Common myeloid progenitor, CD34-positive (primary cell): ENCODE results near the gene GPAM.
"Not testable (repeated sequence)": the region's sequence is repeated elsewhere in the genome, so short reads cannot be mapped to it uniquely, and the experiment has no call there.

ENCODE experiments used
- CTCF ChIA-PET: fragments of 350-600 bp; sonication (Branson Sonifier 250); formaldehyde crosslinking; loops from one replicate; lab custom pipeline; 2021; ENCODE audit warnings: antibody characterized with exemption; lab: Charles Lee
- POLR2A ChIA-PET: fragments of 350-600 bp; sonication (Branson Sonifier 250); formaldehyde crosslinking; loops from one replicate; lab custom pipeline; 2021; ENCODE audit warnings: antibody characterized with exemption; lab: Charles Lee
- DNase-seq, 3 donors: peaks; one replicate each; pipeline versions ENCODE4 v3.0.0 to v3.0.0-alpha.2; 2013
- H3K27ac ChIP-seq, 2 experiments: 1 replicate in 1 of 2; 2 replicates in 1 of 2; pipeline ENCODE4 v1.7.0; 2013; ENCODE audit warnings: inconsistent platforms in 2 of 2, low read length in 2 of 2, mild to moderate bottlenecking in 2 of 2, low read depth in 1 of 2, moderate library complexity in 1 of 2; ENCODE audit not compliant: severe bottlenecking in 2 of 2, insufficient read depth in 1 of 2, poor library complexity in 1 of 2
- H3K27me3 ChIP-seq, 5 experiments: replicated peaks in 2 of 5; 1 replicate in 3 of 5; 2 replicates in 2 of 5; pipeline versions ENCODE4 v1.6.1 to v1.7.0; 2013; ENCODE audit warnings: low read length in 4 of 5, mild to moderate bottlenecking in 2 of 5, moderate library complexity in 2 of 5, inconsistent platforms in 1 of 5; ENCODE audit not compliant: insufficient read depth in 5 of 5, control insufficient read depth in 4 of 5
- H3K36me3 ChIP-seq, 4 experiments: 1 replicate in 2 of 4; 2 replicates in 2 of 4; pipeline versions ENCODE4 v1.6.1 to v1.7.0; 2013; ENCODE audit warnings: low read length in 3 of 4, control low read depth in 1 of 4, mild to moderate bottlenecking in 1 of 4; ENCODE audit not compliant: control insufficient read depth in 4 of 4, insufficient read depth in 4 of 4
- H3K4me1 ChIP-seq, 4 experiments: 1 replicate in 3 of 4; 2 replicates in 1 of 4; pipeline versions ENCODE4 v1.6.1 to v1.7.1; 2013; ENCODE audit warnings: low read length in 3 of 4, mild to moderate bottlenecking in 3 of 4, control low read depth in 1 of 4, inconsistent platforms in 1 of 4, moderate library complexity in 1 of 4; ENCODE audit not compliant: control insufficient read depth in 4 of 4, insufficient read depth in 4 of 4; ENCODE audit errors: control extremely low read depth in 1 of 4
- H3K4me3 ChIP-seq, 7 experiments: 1 replicate in 4 of 7; 2 replicates in 3 of 7; pipeline versions ENCODE4 v1.5.1 to v1.7.0; 2013; ENCODE audit warnings: mild to moderate bottlenecking in 7 of 7, low read length in 6 of 7, moderate library complexity in 6 of 7, inconsistent platforms in 2 of 7, low read depth in 2 of 7, control low read depth in 1 of 7; ENCODE audit not compliant: insufficient read depth in 4 of 7, control insufficient read depth in 1 of 7; ENCODE audit errors: extremely low read depth in 1 of 7
- H3K9me3 ChIP-seq, 5 experiments: 1 replicate in 4 of 5; 2 replicates in 1 of 5; pipeline versions ENCODE4 v1.6.1 to v1.7.1; 2013; ENCODE audit warnings: low read length in 4 of 5, mild to moderate bottlenecking in 2 of 5, inconsistent platforms in 1 of 5, low read depth in 1 of 5, moderate library complexity in 1 of 5; ENCODE audit not compliant: control insufficient read depth in 4 of 5, insufficient read depth in 2 of 5; ENCODE audit errors: control extremely low read depth in 1 of 5
- WGBS: methylation state at CpG from one replicate; pipeline ENCODE4 v1.1.5; 2013; ENCODE audit not compliant: insufficient coverage; 5-methylcytosine and 5-hydroxymethylcytosine counted together

Gene GPAM

GRCh38 chr10:112124866-112125265 is 58.7 kb downstream of the GPAM start:
- WGBS: 100% methylated on average over 2 of the region's 3 CpGs
- no peak overlapping the region for H3K4me3 ChIP-seq
- no peak for DNase-seq
- H3K27ac ChIP-seq: no peak overlapping the region
- ChIA-PET CTCF (interaction anchor here (10.5 kb wide), 1 partner anchor 14 kb away, joined by 76 read pairs; no protein-coding TSS in a partner anchor), POLR2A (no interaction called here)
- H3K27me3 ChIP-seq: peaks cover 0 to 2% (median 0%) of the 10 kb centered on the region in 5 experiments
- H3K36me3 ChIP-seq: no peaks in the 10 kb centered on the region
- H3K4me1 ChIP-seq: no peaks in the 10 kb centered on the region
- H3K9me3 ChIP-seq: no peaks in the 10 kb centered on the region

GRCh38 chr10:112122827-112123226 is 60.7 kb downstream of the GPAM start:
- no peaks in the 10 kb centered on the region for H3K4me1 ChIP-seq
- ChIA-PET POLR2A (no interaction called here), CTCF (interaction anchor here (10.5 kb wide), 1 partner anchor 16 kb away, joined by 76 read pairs; no protein-coding TSS in a partner anchor)
- H3K4me3 ChIP-seq: no peak overlapping the region
- no peaks in the 10 kb centered on the region for H3K36me3 ChIP-seq
- no peak overlapping the region for H3K27ac ChIP-seq
- peaks cover 0 to 5% (median 0%) of the 10 kb centered on the region in 5 experiments for H3K27me3 ChIP-seq
- DNase-seq: no peak
- H3K9me3 ChIP-seq: no peaks in the 10 kb centered on the region
- no CpG with 5 or more reads among the region's 4 CpGs for WGBS

- CTCF ChIA-PET: interaction anchor here (1.2 to 3.0 kb wide), 2 partner anchors 14 to 17 kb away, joined by 3 to 15 read pairs; no protein-coding TSS in a partner anchor
- DNase-seq: no peak
- Histone ChIP-seq H3K27me3 (peaks cover 0 to 3% (median 0%) of the 10 kb centered on the region in 5 experiments), H3K27ac (no peak overlapping the region), H3K4me1 (no peaks in the 10 kb centered on the region), H3K36me3 (no peaks in the 10 kb centered on the region), H3K4me3 (no peak overlapping the region), H3K9me3 (no peaks in the 10 kb centered on the region)
- POLR2A ChIA-PET: no interaction called here
- WGBS: 100% methylated on average over 4 of the region's 4 CpGs
These were observed 63.1 kb downstream of the GPAM start for GRCh38 chr10:112120491-112120890.

GRCh38 chr10:112115781-112116385 is 67.7 kb downstream of the GPAM start:
- ChIA-PET POLR2A (no interaction called here), CTCF (interaction anchor here (0.9 to 3.1 kb wide), 6 partner anchors 15 to 206 kb away, joined by 3 to 24 read pairs (median 4); no protein-coding TSS in a partner anchor)
- Histone ChIP-seq H3K9me3 (no peaks in the 10 kb centered on the region), H3K36me3 (no peaks in the 10 kb centered on the region), H3K4me3 (no peak overlapping the region), H3K27me3 (peaks cover 0 to 3% (median 0%) of the 10 kb centered on the region in 5 experiments), H3K4me1 (no peaks in the 10 kb centered on the region), H3K27ac (no peak overlapping the region)
- DNase-seq: peak; percentile 15 to 52 (median 40)
- 70% methylated on average over 11 of the region's 12 CpGs for WGBS

GRCh38 chr10:112109779-112110178 is 73.8 kb downstream of the GPAM start:
- H3K36me3 ChIP-seq, H3K4me1 ChIP-seq, H3K4me3 ChIP-seq, H3K9me3 ChIP-seq, H3K27ac ChIP-seq, H3K27me3 ChIP-seq, CTCF ChIA-PET, POLR2A ChIA-PET, DNase-seq: not testable (repeated sequence)
- no CpG with 5 or more reads among the region's 2 CpGs for WGBS
